SKM-1 treated with dmso at 0.1 percent for 144 hours (cell line): ENCODE data around the gene SMTNL1.
A peak's percentile ranks its signal among the peaks of the same experiment; 100 is the strongest.

Experiments
- DNase-seq: peaks from one replicate; lab custom pipeline; 2025; ENCODE audit not compliant: unreplicated experiment; lab: John Stamatoyannopoulos, UW

The SMTNL1 gene

DNA sequence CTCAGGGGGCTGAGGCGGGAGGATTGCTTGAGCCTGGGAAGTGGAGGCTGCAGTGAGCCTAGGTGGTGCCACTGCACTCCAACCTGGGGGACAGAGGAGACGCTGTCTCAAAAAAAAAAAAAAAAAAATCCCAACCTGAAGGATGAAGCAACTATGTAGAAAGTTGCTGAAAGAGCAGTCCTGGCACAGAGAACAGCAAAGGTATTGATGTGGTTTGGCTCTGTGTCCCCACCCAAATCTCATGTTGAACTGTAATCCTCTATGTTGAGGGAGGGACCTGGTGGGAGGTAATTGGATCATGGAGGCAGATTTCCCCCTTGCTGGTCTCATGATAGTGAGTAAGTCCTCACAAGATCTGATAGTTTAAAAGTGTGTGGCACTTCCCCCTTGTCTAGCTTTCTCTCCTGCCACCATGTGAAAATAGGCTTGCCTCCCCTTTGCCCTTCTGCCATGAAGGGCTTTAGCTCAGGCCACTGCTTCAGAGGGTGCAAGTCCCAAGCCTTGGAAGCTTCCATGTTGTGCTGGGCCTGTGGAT is 49.4 kb downstream of the SMTNL1 start:
- no peak for DNase-seq

DNA sequence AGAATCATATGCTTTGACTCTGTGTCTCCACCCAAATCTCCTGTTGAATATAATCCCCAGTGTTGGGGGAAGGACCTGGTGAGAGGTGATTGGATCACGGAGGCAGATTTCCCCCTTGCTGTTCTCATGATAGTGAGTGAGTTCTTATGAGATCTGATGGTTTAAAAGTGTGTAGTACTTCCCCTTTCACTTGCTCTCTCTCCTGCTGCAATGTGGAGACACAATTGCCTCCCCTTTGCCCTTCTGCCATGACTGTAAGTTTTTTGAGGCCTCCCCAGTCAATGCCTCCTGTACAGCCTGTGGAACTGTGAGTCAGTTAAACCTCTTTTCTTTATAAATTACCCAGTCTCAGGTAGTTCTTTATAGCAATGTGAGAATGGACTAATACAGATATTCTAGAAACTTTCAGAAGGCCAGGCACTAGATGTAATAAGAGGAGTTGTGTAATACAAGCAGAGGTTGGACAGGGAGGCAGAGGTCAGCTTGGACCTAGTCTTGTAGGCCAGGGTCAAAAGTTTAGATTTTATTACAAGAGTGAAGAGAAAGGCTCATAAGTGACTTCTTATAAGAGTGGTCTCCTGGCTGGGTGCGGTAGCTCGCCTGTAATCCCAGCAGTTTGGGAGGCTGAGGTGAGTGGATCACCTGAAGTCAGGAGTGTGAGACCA is 50.8 kb downstream of the SMTNL1 start:
- peak; percentile 56 for DNase-seq

DNA sequence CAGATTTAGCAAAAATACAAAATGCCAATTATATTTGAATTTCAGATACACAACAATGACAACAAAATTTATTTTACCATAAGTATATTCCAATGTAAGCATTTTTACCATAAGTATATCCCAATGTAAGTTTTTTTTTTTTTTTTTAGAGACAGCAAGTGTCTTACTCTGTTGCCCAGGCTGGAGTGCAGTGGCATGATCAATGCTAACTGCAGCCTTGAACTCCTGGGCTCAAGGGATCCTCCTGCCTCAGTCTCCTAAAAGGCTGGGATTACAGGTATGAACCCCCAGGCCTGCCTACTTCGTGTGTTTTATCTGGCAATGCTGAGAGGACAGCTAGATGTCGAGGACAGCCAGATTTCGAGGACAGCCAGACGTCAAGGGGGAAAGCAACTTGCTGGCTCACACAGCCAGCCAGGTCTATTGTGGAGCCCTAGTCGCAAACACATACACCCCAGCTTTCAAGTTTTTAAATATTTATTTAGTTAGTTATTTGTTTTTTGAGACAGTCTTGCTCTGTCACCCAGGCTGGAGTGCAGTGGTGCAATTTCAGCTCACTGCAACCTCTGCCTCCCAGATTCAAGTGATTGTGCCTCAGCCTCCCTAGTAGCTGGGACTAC is 59.0 kb downstream of the SMTNL1 start:
- no peak for DNase-seq

DNA sequence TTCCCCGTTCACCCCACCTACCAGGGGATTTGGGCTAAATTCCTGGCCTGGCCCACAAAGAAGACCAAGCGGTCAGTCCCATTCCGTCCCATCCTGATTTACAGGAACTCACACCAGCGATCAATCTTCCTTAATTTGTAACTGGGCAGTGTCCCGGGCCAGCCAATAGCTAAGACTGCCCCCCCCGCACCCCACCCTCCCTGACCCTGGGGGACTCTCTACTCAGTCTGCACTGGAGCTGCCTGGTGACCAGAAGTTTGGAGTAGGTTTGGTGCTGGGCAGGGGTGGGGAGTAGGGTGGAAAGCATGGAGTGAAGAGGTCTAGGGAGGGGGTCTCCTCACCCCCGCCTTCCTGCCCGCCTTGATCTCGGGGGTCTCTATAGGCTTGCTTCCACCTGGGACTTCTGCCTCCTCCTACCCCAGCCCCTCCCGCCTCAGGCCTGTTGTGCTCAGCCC is 60.1 kb downstream of the SMTNL1 start, which contains the start of gene SERPING1:
Gene SERPING1, plus strand, starts transcription at position 225 of the 455 bp plus-strand sequence. CDS start 586 bp downstream, outside the sequence.
- DNase-seq, result no peak

DNA sequence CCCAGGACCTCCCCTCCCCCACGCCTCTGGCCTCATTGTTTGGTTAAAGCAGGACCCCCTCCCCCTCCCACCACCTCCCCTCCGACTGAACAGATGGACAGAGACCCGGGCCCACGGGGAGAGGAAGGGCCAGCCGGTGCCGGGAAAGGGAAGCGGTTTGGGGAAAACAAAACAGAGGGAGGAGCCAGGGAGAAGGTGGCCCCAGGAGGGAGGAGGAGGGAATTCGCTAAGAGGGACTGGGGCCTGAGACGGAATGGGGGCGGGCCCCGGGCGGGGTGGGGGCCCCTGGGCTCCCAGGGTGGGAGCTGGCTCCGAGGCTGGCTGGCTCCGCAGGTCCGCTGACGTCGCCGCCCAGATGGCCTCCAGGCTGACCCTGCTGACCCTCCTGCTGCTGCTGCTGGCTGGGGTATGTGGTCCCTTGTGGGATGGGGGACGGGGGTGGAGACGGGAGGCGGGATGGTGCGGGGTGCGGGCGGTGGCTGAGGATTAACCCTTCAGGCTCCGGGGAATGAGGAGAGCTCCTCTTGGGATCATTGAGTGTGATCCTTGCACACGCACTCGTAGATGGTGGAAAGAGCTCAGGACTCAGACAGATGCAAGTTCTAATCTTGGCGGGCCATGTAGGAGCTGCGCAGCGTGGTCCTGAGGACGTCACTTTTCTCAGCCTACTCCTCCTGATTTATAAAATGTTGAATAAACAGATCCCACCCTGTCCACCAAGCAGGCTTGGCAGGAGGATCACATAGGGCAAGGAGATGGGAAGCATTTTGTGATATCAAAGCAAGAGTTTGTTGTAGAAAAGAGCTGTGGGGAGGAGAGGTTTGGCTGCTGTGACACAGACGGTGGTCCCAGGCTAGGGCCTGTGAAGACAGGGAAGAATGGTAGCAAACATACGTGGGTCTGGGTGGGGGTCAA is 60.8 kb downstream of the SMTNL1 start:
- DNase-seq, result no peak

DNA sequence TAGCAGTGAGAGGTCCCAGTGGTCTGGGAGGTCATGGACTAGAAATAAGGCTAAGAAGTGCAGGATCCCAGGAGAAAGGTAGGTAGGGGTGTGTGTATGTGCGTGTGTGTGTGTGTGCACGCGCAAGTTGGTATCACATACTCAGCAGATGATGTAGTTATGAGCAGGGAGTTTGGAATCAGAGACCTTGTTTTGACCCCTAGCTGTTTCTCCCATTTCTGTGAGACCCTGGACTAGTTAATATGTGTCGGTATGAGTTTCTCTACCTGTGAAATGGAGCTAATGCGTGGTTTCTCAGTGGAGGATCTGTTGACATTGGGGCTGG is 61.4 kb downstream of the SMTNL1 start:
- no peak for DNase-seq

DNA sequence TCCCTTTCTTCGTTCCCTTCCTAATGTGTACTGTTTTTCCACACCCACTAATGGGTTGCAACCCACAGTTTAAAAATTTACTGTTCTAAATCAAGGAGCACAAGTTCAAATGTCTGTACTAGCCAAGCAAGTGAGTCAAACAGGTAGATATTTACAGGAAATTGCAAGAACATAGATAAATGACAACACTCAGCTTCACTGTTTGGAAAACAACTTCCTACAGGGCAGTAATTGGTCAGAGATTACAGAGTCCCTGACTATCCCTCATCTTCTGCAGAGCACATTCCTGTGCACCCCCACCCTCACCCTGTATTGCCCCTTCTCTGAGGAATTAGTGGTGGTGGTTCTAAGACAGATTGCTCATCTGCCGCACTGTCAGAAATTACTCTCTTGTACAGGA is 62.0 kb downstream of the SMTNL1 start:
- no peak for DNase-seq
